HCT116 (cell line): Measurements from ENCODE around the gene ST6GALNAC4. TPM values are rescaled to one million over a fixed set of nuclear protein-coding genes. Genes with fewer than 3 reads are reported as not detected.

Experiments
- ATAC-seq: fragments of 200-7000 bp; cut with Tn5 transposase; 2 replicates; pipeline ENCODE4 v1.9.1; 2020; ENCODE audit warnings: mild to moderate bottlenecking, moderate library complexity
- BruUV-seq: library from RNA; stranded (reverse); fragments of 400-500 nt; replicated peaks from 2 replicates; lab custom pipeline; 2021; lab: Mats Ljungman, UMichigan
- CTCF ChIA-PET: fragments of 300-600 bp; sonication (Branson Sonifier 250); formaldehyde crosslinking; loops from one replicate; lab custom pipeline; 2021; ENCODE audit warnings: antibody characterized with exemption; lab: Charles Lee
- POLR2A ChIA-PET: fragments of 300-600, 350-600 bp; sonication (Branson Sonifier 250); formaldehyde crosslinking; loops from one replicate; lab custom pipeline; 2021; ENCODE audit warnings: antibody characterized with exemption; lab: Charles Lee
- RAD21 ChIA-PET, 2 experiments: fragments of 300-600 bp; sonication (Branson Sonifier 250); formaldehyde crosslinking; loops; one replicate each; lab custom pipeline; 2023; ENCODE audit warnings: low total read pairs in 2 of 2; ENCODE audit not compliant: uncharacterized antibody in 2 of 2, unreplicated experiment in 2 of 2, low non-redundant PET in 1 of 2; lab: Charles Lee
- DNase-seq: peaks from one replicate; pipeline ENCODE4 v3.0.0-alpha.2; 2010; ENCODE audit warnings: low read depth, low spot score
- H2AFZ ChIP-seq: fragments of 200-600 bp; shearing (Covaris generic), sonication (generic); 2 replicates; pipeline ENCODE4 v1.6.1; 2017; ENCODE audit warnings: low read depth, mixed run types, mixed read lengths, antibody characterized with exemption, low read length; ENCODE audit not compliant: poor library complexity, severe bottlenecking
- H3K27ac ChIP-seq: 2 replicates; pipeline ENCODE4 v1.5.1; 2012; ENCODE audit warnings: low read depth, low read length
- H3K27me3 ChIP-seq: fragments of 200-600 bp; sonication (generic); 2 replicates; pipeline ENCODE4 v1.6.1; 2016; ENCODE audit warnings: mixed run types, low read length, mixed read lengths; ENCODE audit not compliant: insufficient read depth
- H3K36me3 ChIP-seq, 2 experiments: fragments of 200-500 bp in 1 of 2; fragments of 200-600 bp in 1 of 2; sonication (Bioruptor generic) in 1 of 2; sonication (generic) in 1 of 2; 2 replicates each; pipeline versions ENCODE4 v1.5.1 to v1.6.1; 2014 to 2016; ENCODE audit warnings: low read length in 2 of 2, inconsistent platforms in 1 of 2, mixed read lengths in 1 of 2, mixed run types in 1 of 2; ENCODE audit not compliant: insufficient read depth in 2 of 2, control insufficient read depth in 1 of 2
- H3K4me1 ChIP-seq, 2 experiments: fragments of 200-600 bp in 1 of 2; sonication (generic) in 1 of 2; 2 replicates each; pipeline versions ENCODE4 v1.5.1 to v1.6.1; 2012 to 2017; ENCODE audit warnings: low read length in 2 of 2, inconsistent platforms in 1 of 2, mild to moderate bottlenecking in 1 of 2, mixed read lengths in 1 of 2, mixed run types in 1 of 2, moderate library complexity in 1 of 2; ENCODE audit not compliant: insufficient read depth in 2 of 2, control insufficient read depth in 1 of 2
- H3K4me2 ChIP-seq: fragments of 200-600 bp; sonication (generic); 2 replicates; pipeline ENCODE4 v1.6.1; 2017; ENCODE audit warnings: mixed run types, low read length, mixed read lengths
- H3K4me3 ChIP-seq, 2 experiments: fragments of 200-600 bp in 1 of 2; sonication (generic) in 1 of 2; replicated peaks in 1 of 2; 2 replicates each; pipeline ENCODE4 v1.5.1; 2011 to 2016; ENCODE audit warnings: low read length in 2 of 2, control low read depth in 1 of 2, low read depth in 1 of 2, mild to moderate bottlenecking in 1 of 2, mixed read lengths in 1 of 2, mixed run types in 1 of 2
- H3K79me2 ChIP-seq: fragments of 200-600 bp; sonication (generic); 2 replicates; pipeline ENCODE4 v1.6.1; 2017; ENCODE audit warnings: mild to moderate bottlenecking, mixed run types, low read length, moderate library complexity, mixed read lengths; ENCODE audit not compliant: insufficient read depth
- H3K9ac ChIP-seq: fragments of 200-600 bp; sonication (generic); 2 replicates; pipeline ENCODE4 v1.6.1; 2016; ENCODE audit warnings: low read length, mixed read lengths
- H3K9me2 ChIP-seq: fragments of 200-600 bp; sonication (generic), shearing (Covaris generic); 2 replicates; pipeline ENCODE4 v1.6.1; 2017; ENCODE audit warnings: mixed run types, mild to moderate bottlenecking, moderate library complexity; ENCODE audit not compliant: insufficient read depth
- H3K9me3 ChIP-seq, 2 experiments: fragments of 200-500 bp in 1 of 2; fragments of 200-600 bp in 1 of 2; sonication (Bioruptor generic) in 1 of 2; sonication (generic) in 1 of 2; 2 replicates each; pipeline ENCODE4 v1.6.1; 2014 to 2017; ENCODE audit warnings: low read length in 2 of 2, mixed read lengths in 2 of 2, inconsistent platforms in 1 of 2, low read depth in 1 of 2, mild to moderate bottlenecking in 1 of 2, mixed run types in 1 of 2, moderate library complexity in 1 of 2; ENCODE audit not compliant: control insufficient read depth in 1 of 2, insufficient read depth in 1 of 2
- H4K20me1 ChIP-seq: fragments of 200-600 bp; sonication (generic), shearing (Covaris generic); 2 replicates; pipeline ENCODE4 v1.6.1; 2017; ENCODE audit warnings: mixed run types, mild to moderate bottlenecking, moderate library complexity; ENCODE audit not compliant: insufficient read depth
- CEBPB ChIP-seq: IDR thresholded peaks from 2 replicates; pipeline ENCODE4 v1.6.1; 2012; ENCODE audit warnings: low read depth
- CTCF ChIP-seq, 3 experiments: fragments of 200-600 bp in 1 of 3; sonication (generic) in 1 of 3; IDR thresholded peaks in 2 of 3; conservative IDR thresholded peaks in 1 of 3; 2 replicates each; pipeline ENCODE4 v1.5.1; 2012 to 2017; ENCODE audit warnings: low read depth in 2 of 3, low read length in 2 of 3, antibody characterized with exemption in 1 of 3, borderline replicate concordance in 1 of 3, control low read depth in 1 of 3, mild to moderate bottlenecking in 1 of 3, mixed read lengths in 1 of 3, mixed run types in 1 of 3, moderate library complexity in 1 of 3; ENCODE audit not compliant: insufficient read depth in 1 of 3
- EGR1 ChIP-seq: IDR thresholded peaks from 2 replicates; pipeline ENCODE4 v1.6.1; 2012; ENCODE audit warnings: low read depth
- ELF1 ChIP-seq: IDR thresholded peaks from 2 replicates; pipeline ENCODE4 v1.6.1; 2012; ENCODE audit warnings: low read depth, borderline replicate concordance
- EZH2 ChIP-seq: fragments of 200-600 bp; sonication (generic); IDR thresholded peaks from 2 replicates; pipeline ENCODE4 v1.6.1; 2017; ENCODE audit warnings: antibody characterized with exemption, mixed run types
- EZH2phosphoT487 ChIP-seq: fragments of 200-600 bp; IDR thresholded peaks from 2 replicates; pipeline ENCODE4 v1.6.1; 2018; ENCODE audit warnings: antibody characterized with exemption, borderline replicate concordance
- MAX ChIP-seq: IDR thresholded peaks from 2 replicates; pipeline ENCODE4 v1.6.1; 2012
- POLR2A ChIP-seq: IDR thresholded peaks from 2 replicates; pipeline ENCODE4 v1.7.0; 2011; ENCODE audit warnings: borderline replicate concordance; ENCODE audit not compliant: insufficient read depth, insufficient read length; ENCODE audit errors: extremely low read depth
- POLR2AphosphoS5 ChIP-seq: IDR thresholded peaks from 2 replicates; pipeline ENCODE4 v1.6.1; 2011; ENCODE audit warnings: mild to moderate bottlenecking, low read depth, low read length, moderate library complexity
- SP1 ChIP-seq: IDR thresholded peaks from 2 replicates; pipeline ENCODE4 v1.6.1; 2012; ENCODE audit warnings: low read depth
- ZBTB33 ChIP-seq: IDR thresholded peaks from 2 replicates; pipeline ENCODE4 v1.6.1; 2011; ENCODE audit warnings: mild to moderate bottlenecking, low read length, moderate library complexity; ENCODE audit not compliant: insufficient replicate concordance; ENCODE audit errors: extremely low read depth
- ZFX ChIP-seq: fragments of 450-650 bp; IDR thresholded peaks from 2 replicates; pipeline ENCODE4 v1.6.1; 2017
- ZNF274 ChIP-seq: fragments of 200-500 bp; sonication (Bioruptor generic); IDR thresholded peaks from 2 replicates; pipeline ENCODE4 v1.6.1; 2014; ENCODE audit warnings: mild to moderate bottlenecking, low read depth, low read length, inconsistent platforms
- intact Hi-C: fragments of 100-400 bp; cut with micrococcal nuclease; formaldehyde crosslinking; loops from 2 replicates; pipeline ENCODE4 v1.10.0; 2022
- total RNA-seq: library from RNA; stranded (reverse); gene quantifications from one replicate; pipeline ENCODE4 v1.2.1, GENCODE V29; 2021; ENCODE audit not compliant: unreplicated experiment

Gene ST6GALNAC4
- total RNA-seq, 1 experiment from 2014 or later, result 49.4 TPM

GRCh38 chr9:127872369-127873222 lies 44.2 kb downstream of the ST6GALNAC4 start:
- no peaks in the 10 kb centered on the region for H3K9me2 ChIP-seq
- H3K4me1 ChIP-seq, result peaks cover 12 to 44% of the 10 kb centered on the region in 2 experiments
- no peak for DNase-seq
- H3K27me3 ChIP-seq, result no peaks in the 10 kb centered on the region
- POLR2A ChIA-PET, result no interaction called here
- no peaks in the 10 kb centered on the region; the same call in 1 of the 2 replicates for H3K79me2 ChIP-seq
- no peak overlapping the region for H3K27ac ChIP-seq
- H2AFZ ChIP-seq, result no peak overlapping the region
- RAD21 ChIA-PET, result no interaction called here
- H4K20me1 ChIP-seq, result no peaks in the 10 kb centered on the region
- ATAC-seq, result no peak
- CTCF ChIA-PET, result interaction anchor here (1.7 kb wide), 1 partner anchor 49 kb away, joined by 6 read pairs; no protein-coding TSS in a partner anchor
- no peak for TF ChIP-seq SP1
- no peak for TF ChIP-seq POLR2A
- no peak for TF ChIP-seq EZH2phosphoT487
- TF ChIP-seq POLR2AphosphoS5, result no peak
- no peak for TF ChIP-seq ZBTB33
- TF ChIP-seq ZFX, result no peak
- TF ChIP-seq CTCF (IDR thresholded peaks at IDR 0.05 in 2 of 3, conservative IDR thresholded peaks at IDR 0.05 in 1 of 3; ENCODE audit: borderline replicate concordance in 1 of 3, insufficient read depth in 1 of 3, low read depth in 2 of 3, low read length in 2 of 3), result no peak
- TF ChIP-seq ELF1, result no peak
- TF ChIP-seq ZNF274, result no peak
- TF ChIP-seq CEBPB, result no peak
- no peak for TF ChIP-seq EZH2
- TF ChIP-seq EGR1, result no peak
- TF ChIP-seq MAX, result no peak
- no peaks in the 10 kb centered on the region for H3K9me3 ChIP-seq
- H3K9ac ChIP-seq, result no peak overlapping the region
- no peaks in the 10 kb centered on the region for H3K36me3 ChIP-seq
- no peak overlapping the region for H3K4me3 ChIP-seq
- intact Hi-C loops, result no loop called here
- no TSS peak for BruUV-seq
- no peak overlapping the region for H3K4me2 ChIP-seq
